ENCODE measurements around the gene NNMT. TPM values are rescaled to one million over a fixed set of nuclear protein-coding genes. Genes with fewer than 3 reads are reported as not detected.

Gene NNMT
- total RNA-seq, 1 experiment from 2014 or later = not detected

GRCh38 chr11:114270531-114271270 lies 25.5 kb upstream of the NNMT start:
- ChIA-PET CTCF (no interaction called here), RAD21 (ENCODE audit: low non-redundant PET in 1 of 2, low total read pairs in 2 of 2, uncharacterized antibody in 2 of 2, unreplicated experiment in 2 of 2) (no interaction called here), POLR2A (no interaction called here)
- ATAC-seq (no peak), DNase-seq (ENCODE audit: low read depth, low spot score) (no peak)
- Histone ChIP-seq H3K4me2 (ENCODE audit: low read length) (no peak overlapping the region), H3K4me1 (ENCODE audit: control insufficient read depth in 1 of 2, insufficient read depth in 2 of 2, low read length in 2 of 2) (no peaks in the 10 kb centered on the region), H2AFZ (ENCODE audit: low read depth, low read length, poor library complexity, severe bottlenecking) (no peak overlapping the region), H4K20me1 (ENCODE audit: insufficient read depth) (no peaks in the 10 kb centered on the region), H3K4me3 (replicated peaks in 1 of 2; ENCODE audit: low read depth in 1 of 2, low read length in 2 of 2) (no peak overlapping the region), H3K9me3 (ENCODE audit: control insufficient read depth in 1 of 2, insufficient read depth in 1 of 2, low read depth in 1 of 2, low read length in 2 of 2) (0 out of 4 replicates have a peak, but pooled peaks cover 0 to 3% of the 10 kb centered on the region in 2 experiments), H3K79me2 (ENCODE audit: insufficient read depth, low read length) (no peaks in the 10 kb centered on the region), H3K36me3 (ENCODE audit: control insufficient read depth in 1 of 2, insufficient read depth in 2 of 2, low read length in 2 of 2) (no peaks in the 10 kb centered on the region), H3K9ac (ENCODE audit: low read length) (no peak overlapping the region), H3K27me3 (ENCODE audit: insufficient read depth, low read length) (peaks cover 43% of the 10 kb centered on the region), H3K27ac (ENCODE audit: low read depth, low read length) (no peak overlapping the region), H3K9me2 (ENCODE audit: insufficient read depth) (no peaks in the 10 kb centered on the region)
- no peak for TF ChIP-seq SP1 (IDR thresholded peaks at IDR 0.05; ENCODE audit: low read depth)
- no TSS peak for BruUV-seq (replicated peaks)
- intact Hi-C loops (cut with micrococcal nuclease) = no loop called here

GRCh38 chr11:114271316-114271715 lies 24.9 kb upstream of the NNMT start:
- ATAC-seq = no peak
- Histone ChIP-seq H3K27ac (ENCODE audit: low read depth, low read length) (no peak overlapping the region), H4K20me1 (ENCODE audit: insufficient read depth) (no peaks in the 10 kb centered on the region), H3K9ac (ENCODE audit: low read length) (no peak overlapping the region), H3K9me2 (ENCODE audit: insufficient read depth) (no peaks in the 10 kb centered on the region), H2AFZ (ENCODE audit: low read depth, low read length, poor library complexity, severe bottlenecking) (no peak overlapping the region), H3K4me2 (ENCODE audit: low read length) (no peak overlapping the region), H3K36me3 (ENCODE audit: control insufficient read depth in 1 of 2, insufficient read depth in 2 of 2, low read length in 2 of 2) (no peaks in the 10 kb centered on the region), H3K4me3 (replicated peaks in 1 of 2; ENCODE audit: low read depth in 1 of 2, low read length in 2 of 2) (no peak overlapping the region), H3K27me3 (ENCODE audit: insufficient read depth, low read length) (peaks cover 43% of the 10 kb centered on the region), H3K9me3 (ENCODE audit: control insufficient read depth in 1 of 2, insufficient read depth in 1 of 2, low read depth in 1 of 2, low read length in 2 of 2) (0 out of 4 replicates have a peak, but pooled peaks cover 0 to 3% of the 10 kb centered on the region in 2 experiments), H3K79me2 (ENCODE audit: insufficient read depth, low read length) (no peaks in the 10 kb centered on the region), H3K4me1 (ENCODE audit: control insufficient read depth in 1 of 2, insufficient read depth in 2 of 2, low read length in 2 of 2) (no peaks in the 10 kb centered on the region)
- intact Hi-C loops (cut with micrococcal nuclease) = no loop called here
- POLR2A ChIA-PET = no interaction called here
- CTCF ChIA-PET = no interaction called here
- no TSS peak for BruUV-seq (replicated peaks)
- TF ChIP-seq FOSL1 (IDR thresholded peaks at IDR 0.05; ENCODE audit: low read depth) (no peak), TCF7L2 (IDR thresholded peaks at IDR 0.05; ENCODE audit: borderline replicate concordance, extremely low read depth, insufficient read depth, insufficient read length) (no peak), MAX (IDR thresholded peaks at IDR 0.05) (no peak), SIN3A (IDR thresholded peaks at IDR 0.05; ENCODE audit: low read depth) (no peak), ZNF274 (IDR thresholded peaks at IDR 0.05; ENCODE audit: low read depth, low read length) (no peak), ELF1 (IDR thresholded peaks at IDR 0.05; ENCODE audit: borderline replicate concordance, low read depth) (no peak), CEBPB (IDR thresholded peaks at IDR 0.05; ENCODE audit: low read depth) (no peak), EZH2phosphoT487 (IDR thresholded peaks at IDR 0.05; ENCODE audit: borderline replicate concordance) (no peak), RAD21 (IDR thresholded peaks at IDR 0.05; ENCODE audit: low read depth) (no peak), CBX3 (IDR thresholded peaks at IDR 0.05; ENCODE audit: low read depth) (no peak), ATF3 (IDR thresholded peaks at IDR 0.05) (no peak), EZH2 (IDR thresholded peaks at IDR 0.05) (no peak), SP1 (IDR thresholded peaks at IDR 0.05; ENCODE audit: low read depth) (no peak), POLR2AphosphoS5 (IDR thresholded peaks at IDR 0.05; ENCODE audit: low read depth, low read length) (no peak), ZBTB33 (IDR thresholded peaks at IDR 0.05; ENCODE audit: extremely low read depth, insufficient replicate concordance, low read length) (no peak)
- RAD21 ChIA-PET (ENCODE audit: low non-redundant PET in 1 of 2, low total read pairs in 2 of 2, uncharacterized antibody in 2 of 2, unreplicated experiment in 2 of 2) = no interaction called here
- DNase-seq (ENCODE audit: low read depth, low spot score) = no peak

Measured in HCT116 (cell line).